Stomach smooth muscle (tissue), 2 donors: ENCODE results near the gene PTPRJ.

Experiments used
- H3K27ac ChIP-seq: one replicate; pipeline ENCODE4 v1.7.0; 2013; ENCODE audit warnings: mild to moderate bottlenecking, low read length, inconsistent platforms
- H3K27me3 ChIP-seq, 2 donors: one replicate each; pipeline ENCODE4 v1.7.0; 2013; ENCODE audit warnings: low read length in 2 of 2; ENCODE audit not compliant: insufficient read depth in 2 of 2, control insufficient read depth in 1 of 2
- H3K36me3 ChIP-seq, 2 donors: one replicate each; pipeline ENCODE4 v1.7.0; 2013; ENCODE audit warnings: low read length in 2 of 2; ENCODE audit not compliant: control insufficient read depth in 2 of 2, insufficient read depth in 2 of 2
- H3K4me1 ChIP-seq: one replicate; pipeline ENCODE4 v1.7.0; 2013; ENCODE audit warnings: low read length; ENCODE audit not compliant: control insufficient read depth, insufficient read depth
- H3K4me3 ChIP-seq, 2 donors: one replicate each; pipeline ENCODE4 v1.7.0; 2013; ENCODE audit warnings: low read length in 2 of 2
- H3K9ac ChIP-seq, 2 donors: one replicate each; pipeline ENCODE4 v1.7.0; 2013; ENCODE audit warnings: low read length in 2 of 2, mild to moderate bottlenecking in 1 of 2
- H3K9me3 ChIP-seq, 2 donors: one replicate each; pipeline ENCODE4 v1.7.0; 2013; ENCODE audit warnings: low read length in 2 of 2; ENCODE audit not compliant: control insufficient read depth in 2 of 2
- donor health status: healthy.
- donor health status: Pancreatic carcinoma.

The PTPRJ gene

DNA sequence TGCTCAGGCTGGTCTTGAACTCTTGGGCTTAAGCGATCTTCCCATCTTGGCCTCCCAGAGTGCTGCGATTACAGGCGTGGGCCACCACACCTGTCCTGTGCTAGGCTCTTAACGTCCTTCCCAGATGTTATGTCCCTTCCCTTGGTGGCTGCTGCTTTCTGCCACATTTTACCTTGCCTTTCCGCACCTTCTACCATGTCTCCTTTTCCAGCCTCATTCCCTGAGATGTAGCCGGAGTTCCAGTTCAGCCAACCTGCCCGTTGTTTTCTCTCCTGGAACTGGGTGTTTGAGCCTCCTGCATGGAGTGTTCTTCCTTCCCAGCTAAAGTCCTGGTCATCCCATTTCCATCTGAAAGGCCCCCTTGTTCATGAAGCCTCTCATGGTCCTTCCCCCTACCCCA lies 95.3 kb downstream of the PTPRJ start:
- Histone ChIP-seq H3K36me3 (no peaks in the 10 kb centered on the region), H3K27me3 (no peaks in the 10 kb centered on the region), H3K9me3 (no peaks in the 10 kb centered on the region), H3K9ac (no peak overlapping the region), H3K4me1 (peaks cover 2% of the 10 kb centered on the region), H3K27ac (no peak overlapping the region), H3K4me3 (no peak overlapping the region)

- H3K27ac ChIP-seq, result no peak overlapping the region
- no peaks in the 10 kb centered on the region for H3K36me3 ChIP-seq
- no peak overlapping the region for H3K9ac ChIP-seq
- H3K4me1 ChIP-seq, result peaks cover 16% of the 10 kb centered on the region
- H3K27me3 ChIP-seq, result no peaks in the 10 kb centered on the region
- no peaks in the 10 kb centered on the region for H3K9me3 ChIP-seq
- H3K4me3 ChIP-seq, result no peak overlapping the region
Observed at GRCh38 chr11:48077251-48077650, 96.9 kb downstream of the PTPRJ start.

DNA sequence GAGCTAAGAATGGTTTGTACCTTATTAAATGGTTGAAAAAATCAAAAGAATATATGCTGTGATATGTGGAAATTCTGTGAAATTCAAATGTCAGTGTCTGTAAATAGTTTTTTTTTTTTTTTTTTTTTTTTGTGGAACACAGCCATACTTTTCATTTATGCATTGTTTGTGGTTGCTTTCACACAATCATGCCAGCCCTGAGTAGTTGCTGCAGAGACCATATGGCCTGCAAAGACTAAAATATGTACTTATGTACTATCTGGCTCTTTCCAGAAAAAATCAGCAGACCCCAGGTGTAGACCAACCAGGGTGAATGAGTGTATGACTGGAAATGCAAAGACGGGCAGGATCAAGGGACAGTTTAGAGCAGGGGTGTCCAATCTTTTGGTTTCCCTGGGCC lies 98.3 kb downstream of the PTPRJ start:
- H3K9ac ChIP-seq, result no peak overlapping the region
- no peaks in the 10 kb centered on the region for H3K27me3 ChIP-seq
- no peak overlapping the region for H3K4me3 ChIP-seq
- H3K27ac ChIP-seq, result no peak overlapping the region
- no peaks in the 10 kb centered on the region for H3K36me3 ChIP-seq
- H3K9me3 ChIP-seq, result no peaks in the 10 kb centered on the region
- peaks cover 16% of the 10 kb centered on the region for H3K4me1 ChIP-seq

- no peaks in the 10 kb centered on the region for H3K9me3 ChIP-seq
- no peak overlapping the region for H3K9ac ChIP-seq
- no peak overlapping the region for H3K4me3 ChIP-seq
- H3K27me3 ChIP-seq, result no peaks in the 10 kb centered on the region
- H3K4me1 ChIP-seq, result peaks cover 16% of the 10 kb centered on the region
- H3K36me3 ChIP-seq, result no peaks in the 10 kb centered on the region
- H3K27ac ChIP-seq, result no peak overlapping the region
Observed at GRCh38 chr11:48079596-48079995, 99.2 kb downstream of the PTPRJ start.

GRCh38 chr11:48080301-48080861 lies 100.0 kb downstream of the PTPRJ start:
- Histone ChIP-seq H3K27me3 (no peaks in the 10 kb centered on the region), H3K9me3 (no peaks in the 10 kb centered on the region), H3K9ac (no peak overlapping the region), H3K36me3 (no peaks in the 10 kb centered on the region), H3K4me3 (no peak overlapping the region), H3K27ac (no peak overlapping the region), H3K4me1 (peaks cover 16% of the 10 kb centered on the region)

- Histone ChIP-seq H3K4me1 (peaks cover 16% of the 10 kb centered on the region), H3K4me3 (peak overlapping the region in 1 of 2 donors; percentile 54), H3K27ac (peak overlapping the region; percentile 46), H3K36me3 (no peaks in the 10 kb centered on the region), H3K27me3 (no peaks in the 10 kb centered on the region), H3K9ac (no peak overlapping the region), H3K9me3 (no peaks in the 10 kb centered on the region)
Observed at GRCh38 chr11:48081151-48082010, 101.0 kb downstream of the PTPRJ start.

GRCh38 chr11:48082771-48083170 lies 102.4 kb downstream of the PTPRJ start:
- H3K4me3 ChIP-seq, result no peak overlapping the region
- H3K27me3 ChIP-seq, result no peaks in the 10 kb centered on the region
- no peak overlapping the region for H3K9ac ChIP-seq
- H3K27ac ChIP-seq, result no peak overlapping the region
- no peaks in the 10 kb centered on the region for H3K9me3 ChIP-seq
- peaks cover 16% of the 10 kb centered on the region for H3K4me1 ChIP-seq
- no peaks in the 10 kb centered on the region for H3K36me3 ChIP-seq

GRCh38 chr11:48083421-48083820 lies 103.1 kb downstream of the PTPRJ start:
- Histone ChIP-seq H3K27me3 (no peaks in the 10 kb centered on the region), H3K9ac (no peak overlapping the region), H3K36me3 (no peaks in the 10 kb centered on the region), H3K9me3 (no peaks in the 10 kb centered on the region), H3K4me1 (peaks cover 20% of the 10 kb centered on the region), H3K27ac (no peak overlapping the region), H3K4me3 (no peak overlapping the region)

DNA sequence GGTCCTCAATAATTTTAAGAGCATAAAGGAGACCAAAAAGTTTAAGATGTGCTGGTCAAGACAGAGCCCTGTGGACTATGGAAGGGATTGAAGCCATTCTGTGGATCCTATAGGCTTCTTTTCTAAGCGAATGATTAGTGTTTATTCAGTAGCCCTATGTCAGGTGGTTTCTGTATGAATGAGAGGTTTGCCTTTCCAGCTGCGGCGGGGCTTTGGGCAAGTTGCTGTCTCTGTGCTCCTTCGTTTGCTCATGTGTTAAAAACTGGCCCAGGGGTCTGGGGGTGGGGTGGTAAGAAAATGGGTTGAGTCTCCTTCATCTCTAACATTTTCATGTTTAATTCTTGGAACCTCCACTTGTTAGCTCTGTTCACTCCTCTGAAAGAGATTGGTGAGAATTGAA lies 105.3 kb downstream of the PTPRJ start:
- H3K9ac ChIP-seq, result no peak overlapping the region
- no peaks in the 10 kb centered on the region for H3K27me3 ChIP-seq
- no peaks in the 10 kb centered on the region for H3K9me3 ChIP-seq
- H3K27ac ChIP-seq, result no peak overlapping the region
- H3K4me1 ChIP-seq, result peaks cover 17% of the 10 kb centered on the region
- no peak overlapping the region for H3K4me3 ChIP-seq
- no peaks in the 10 kb centered on the region for H3K36me3 ChIP-seq

GRCh38 chr11:48087422-48087821 lies 107.1 kb downstream of the PTPRJ start:
- Histone ChIP-seq H3K9ac (no peak overlapping the region), H3K9me3 (no peaks in the 10 kb centered on the region), H3K27ac (no peak overlapping the region), H3K4me1 (peaks cover 4% of the 10 kb centered on the region), H3K4me3 (no peak overlapping the region), H3K27me3 (no peaks in the 10 kb centered on the region), H3K36me3 (no peaks in the 10 kb centered on the region)
